NCI-H774 (cell line): Measurements from ENCODE around the gene C16orf74.

Experiments
- DNase-seq: peaks from one replicate; lab custom pipeline; 2025; lab: John Stamatoyannopoulos, UW

Gene C16orf74

DNA sequence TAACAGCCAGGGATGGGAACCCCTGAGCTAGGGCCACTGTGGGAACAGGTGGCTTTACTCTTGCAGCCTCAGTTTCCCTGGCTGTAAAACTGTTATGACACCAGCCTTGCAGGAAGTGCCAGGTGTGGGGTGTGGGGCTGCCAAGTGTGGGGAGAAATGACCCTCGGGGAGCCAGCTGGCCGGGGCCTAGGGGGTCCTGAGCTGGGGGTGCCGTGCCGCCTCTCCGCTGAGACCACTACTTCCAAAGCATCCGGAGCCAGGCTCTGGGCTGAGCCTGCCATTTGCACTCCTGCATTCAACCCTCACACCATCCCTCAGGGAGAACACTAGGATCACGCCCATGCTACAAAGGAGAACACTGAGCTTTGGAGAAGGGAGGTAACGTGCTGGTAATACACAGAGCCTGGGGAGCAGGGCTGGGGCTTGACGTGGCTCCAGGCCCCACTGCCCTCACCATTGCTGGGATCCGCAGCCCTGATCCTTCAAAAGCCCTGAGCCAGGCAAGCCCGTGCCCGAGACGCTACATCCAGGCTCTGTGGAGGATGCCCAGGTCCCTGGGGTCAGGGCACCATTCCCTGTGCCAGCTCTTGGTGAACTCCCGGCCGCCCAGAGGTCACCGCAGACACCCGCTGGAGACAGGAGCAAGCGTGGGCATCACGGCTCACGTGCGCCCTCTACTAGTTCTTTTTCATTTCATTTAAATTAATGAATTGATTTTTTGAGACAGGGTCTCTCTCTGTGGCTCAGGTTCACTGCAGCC, 33.3 kb downstream of the C16orf74 start:
- peak; percentile 36 for DNase-seq

DNA sequence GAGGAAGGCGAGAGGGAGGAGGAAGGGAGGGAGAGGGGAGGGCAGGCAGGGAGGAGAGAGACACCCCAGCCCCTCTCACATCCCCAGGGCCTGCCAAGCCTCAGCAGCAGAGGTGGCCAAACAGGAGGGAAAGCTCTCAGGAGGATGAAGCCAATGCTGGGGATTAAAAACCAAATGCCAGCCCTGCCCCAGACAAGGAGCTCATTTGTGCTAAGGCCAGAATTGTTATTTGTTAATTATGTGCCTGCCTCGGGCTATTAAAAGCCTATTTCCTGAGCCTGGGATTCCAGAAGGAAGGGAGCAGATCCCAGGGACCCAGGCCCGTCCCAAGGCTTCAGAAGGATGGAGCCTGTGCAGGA, 34.2 kb downstream of the C16orf74 start:
- DNase-seq = no peak

DNA sequence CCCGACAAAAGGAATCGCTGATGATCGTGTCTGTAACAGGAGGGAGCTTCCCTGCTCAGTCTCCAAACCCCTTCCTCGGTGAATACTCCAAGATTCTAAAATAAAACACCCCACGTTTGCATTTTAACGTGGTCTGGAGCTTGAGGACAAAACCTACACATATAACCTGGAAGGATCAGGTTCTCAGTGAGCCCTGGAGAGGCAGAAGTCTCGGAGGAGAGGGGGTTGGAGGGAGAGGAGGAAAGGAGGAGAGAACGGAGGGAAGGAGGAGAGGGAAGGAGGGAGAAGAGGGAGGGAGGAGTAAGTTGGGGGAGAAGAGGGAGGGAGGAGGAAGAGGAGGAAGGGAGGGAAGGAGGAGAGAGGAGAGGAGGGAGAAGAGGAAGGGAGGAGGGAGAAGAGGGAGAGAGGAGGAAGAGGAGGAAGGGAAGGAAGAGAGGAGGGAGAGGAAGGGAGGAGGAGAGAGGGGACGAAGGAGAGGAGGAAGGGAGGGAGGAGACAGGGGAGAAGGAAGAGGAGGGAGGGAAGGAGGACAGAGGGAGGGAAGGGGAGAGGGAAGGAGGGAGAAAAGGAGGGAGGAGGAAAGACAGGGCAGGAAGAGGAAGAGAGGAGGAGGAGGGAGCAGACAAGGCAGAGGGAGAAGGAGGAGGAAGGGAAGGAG, 34.7 kb downstream of the C16orf74 start:
- DNase-seq = no peak

DNA sequence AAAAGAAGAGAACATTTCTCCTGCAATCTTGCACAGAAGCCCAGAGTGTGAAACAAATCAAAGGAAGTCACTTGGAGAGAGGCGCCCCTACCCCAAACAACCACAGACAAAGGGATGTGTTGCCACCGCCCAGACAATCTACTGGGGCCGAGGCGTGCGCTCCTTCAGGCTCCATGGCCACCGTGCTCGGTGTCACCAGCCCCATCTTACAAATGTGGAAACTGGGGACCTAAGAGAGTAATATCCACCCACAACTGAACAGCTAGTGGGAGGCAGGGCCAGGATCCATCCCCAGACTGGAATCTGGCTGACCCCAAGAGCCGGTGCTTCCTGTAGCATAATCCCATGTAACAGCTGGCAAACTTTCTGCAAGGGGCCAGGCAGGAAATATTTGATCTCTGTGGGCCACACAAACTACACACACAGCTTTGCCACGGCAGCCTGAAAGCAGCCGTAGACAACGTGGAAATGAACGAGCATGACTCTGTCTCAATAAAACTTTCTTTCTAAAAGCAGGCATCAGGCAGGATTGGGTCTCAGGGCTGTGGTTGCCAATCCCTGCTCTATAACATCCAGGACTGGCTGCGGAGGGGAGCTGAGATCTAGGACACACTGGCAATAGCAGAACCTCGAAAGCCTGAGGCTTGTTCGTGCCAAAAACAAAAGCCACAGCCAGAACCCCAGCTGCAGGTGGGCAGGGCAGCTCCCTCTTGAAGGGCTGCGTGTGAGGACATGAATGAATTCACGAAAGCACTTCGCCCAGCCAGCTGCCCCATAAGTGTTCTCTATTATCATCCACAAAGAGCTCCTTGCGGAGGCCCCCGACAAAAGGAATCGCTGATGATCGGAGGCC, 35.5 kb downstream of the C16orf74 start:
- peak; percentile 59 for DNase-seq

DNA sequence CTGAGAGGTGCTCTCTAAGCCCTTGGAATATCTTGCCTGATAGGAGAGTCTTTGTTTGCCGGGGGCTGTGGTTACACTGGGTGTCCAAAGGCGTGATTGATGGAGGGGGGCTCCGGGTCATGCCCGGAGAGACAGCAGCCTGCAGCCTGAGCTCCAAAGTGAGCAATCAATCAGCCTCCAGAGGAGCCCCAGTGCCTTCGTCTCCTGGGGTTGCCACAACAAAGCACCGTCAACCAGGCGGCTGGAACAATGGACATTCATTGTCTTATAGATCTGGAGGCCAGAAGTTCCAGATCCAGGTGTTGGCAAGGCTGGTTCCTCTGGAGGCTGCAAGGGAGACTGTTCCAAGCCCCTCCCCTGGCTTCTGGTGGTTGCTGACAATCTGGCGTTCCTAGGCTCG, 38.1 kb downstream of the C16orf74 start:
- DNase-seq = no peak

DNA sequence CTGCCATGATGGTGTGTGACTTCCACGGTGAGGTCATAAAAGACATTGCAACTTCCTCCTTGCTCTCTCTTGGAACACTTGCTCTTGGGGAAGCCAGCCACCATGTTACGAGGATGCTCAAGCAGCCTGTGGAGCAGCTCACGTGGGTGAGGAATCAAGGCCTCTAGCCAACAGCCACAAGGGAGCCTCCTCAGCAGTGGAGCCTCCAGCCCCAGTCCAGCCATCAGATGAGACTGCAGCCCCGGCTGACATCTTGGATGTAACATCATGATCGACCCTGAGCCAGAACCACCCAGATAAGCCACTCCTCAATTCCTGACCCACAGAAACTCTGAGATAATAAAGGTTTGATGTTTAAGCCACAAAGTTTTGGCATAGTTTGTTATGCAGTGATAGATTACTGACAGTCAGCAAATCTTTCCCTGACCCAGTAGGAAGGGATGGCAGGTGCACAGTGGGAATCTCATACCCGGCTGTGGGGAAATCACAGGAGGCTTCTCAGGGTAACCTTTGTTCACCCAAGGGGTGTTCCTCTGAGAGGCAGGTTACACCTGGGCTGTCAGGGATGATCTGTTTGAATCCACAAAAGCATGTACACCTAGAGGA, 38.8 kb downstream of the C16orf74 start:
- DNase-seq = no peak

DNA sequence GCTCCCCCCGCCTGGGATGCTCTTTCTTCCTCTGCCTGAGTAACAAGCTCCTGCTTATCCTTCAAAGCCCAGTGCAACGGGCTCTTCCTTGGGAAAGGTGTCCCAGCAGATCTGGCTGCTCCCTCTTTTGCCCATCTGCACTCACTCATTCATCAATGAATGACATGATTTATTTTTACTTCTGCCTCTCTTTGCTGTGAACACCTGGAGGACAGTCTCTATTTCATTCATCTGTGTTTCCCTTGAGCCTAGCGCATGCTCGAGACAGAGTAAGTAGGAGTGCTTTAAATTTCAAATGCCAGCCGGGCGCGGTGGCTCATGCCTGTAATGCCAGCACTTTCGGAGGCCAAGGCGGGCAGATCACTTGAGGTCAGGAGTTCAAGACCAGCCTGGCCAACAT, 40.2 kb downstream of the C16orf74 start:
- no peak for DNase-seq

GRCh38 chr16:85709766-85710585, 40.9 kb downstream of the C16orf74 start:
- DNase-seq = no peak

DNA sequence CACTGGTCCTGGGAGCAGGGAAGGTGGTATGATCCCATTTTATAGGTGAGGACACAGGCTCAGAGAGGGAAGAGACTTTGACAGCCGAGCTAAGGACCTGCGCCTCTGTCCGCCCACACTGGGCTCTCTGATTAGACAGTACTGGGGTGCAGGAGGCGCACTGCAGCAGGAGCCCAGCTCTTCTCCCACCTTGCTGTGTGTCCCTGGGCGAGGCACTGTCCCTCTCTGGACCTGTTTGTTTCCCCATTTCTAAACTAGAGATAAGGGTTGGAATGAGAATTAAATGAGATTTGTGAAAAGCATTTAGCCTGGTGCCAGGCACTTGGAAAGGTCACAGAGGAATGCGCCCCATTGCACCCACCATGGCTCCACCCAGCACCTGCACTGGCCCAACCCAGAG, 42.6 kb downstream of the C16orf74 start:
- no peak for DNase-seq

GRCh38 chr16:85707528-85708095, 43.3 kb downstream of the C16orf74 start:
- DNase-seq = no peak

- DNase-seq = no peak
Observed at GRCh38 chr16:85706449-85707034, 44.4 kb downstream of the C16orf74 start.

GRCh38 chr16:85704900-85705846, 45.7 kb downstream of the C16orf74 start:
- no peak for DNase-seq

DNA sequence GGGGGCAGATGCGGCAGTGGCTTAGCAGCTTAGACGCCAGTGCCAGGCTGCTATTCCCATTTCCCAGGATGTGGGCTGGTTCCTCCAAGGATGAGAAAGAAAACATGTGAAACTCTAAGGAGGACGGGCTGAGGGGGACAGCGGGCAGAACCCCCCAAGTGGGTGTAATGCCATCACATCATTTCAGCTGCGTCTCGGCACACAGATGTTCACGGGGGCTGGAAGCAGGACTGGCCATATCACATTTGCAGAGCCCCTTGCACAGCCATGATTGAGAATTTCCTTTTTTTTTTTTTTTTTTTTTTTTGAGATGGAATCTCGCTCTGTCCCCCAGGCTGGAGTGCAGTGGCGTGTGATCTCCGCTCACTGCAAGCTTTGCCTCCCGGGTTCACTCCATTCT, 46.9 kb downstream of the C16orf74 start:
- no peak for DNase-seq

DNA sequence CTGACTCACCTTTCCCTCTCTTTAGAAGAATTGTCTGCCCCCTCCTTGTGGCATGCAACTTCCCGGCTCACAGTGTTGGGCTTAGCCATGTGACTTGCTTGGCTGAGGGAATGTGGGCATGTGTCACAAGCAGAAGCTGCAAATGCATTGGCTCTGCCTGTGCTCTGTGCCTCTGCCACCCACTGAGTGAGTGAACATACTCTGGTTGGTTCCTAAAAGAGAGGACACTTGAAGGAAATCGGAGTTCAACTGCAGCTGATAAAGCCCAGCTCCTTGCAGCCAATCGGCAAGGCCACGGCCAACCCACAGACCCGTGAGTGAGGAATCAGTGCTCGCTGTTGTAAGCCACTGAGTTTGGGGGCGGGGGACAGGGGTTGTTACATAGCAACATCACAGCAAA, 51.3 kb downstream of the C16orf74 start:
- DNase-seq = no peak

DNA sequence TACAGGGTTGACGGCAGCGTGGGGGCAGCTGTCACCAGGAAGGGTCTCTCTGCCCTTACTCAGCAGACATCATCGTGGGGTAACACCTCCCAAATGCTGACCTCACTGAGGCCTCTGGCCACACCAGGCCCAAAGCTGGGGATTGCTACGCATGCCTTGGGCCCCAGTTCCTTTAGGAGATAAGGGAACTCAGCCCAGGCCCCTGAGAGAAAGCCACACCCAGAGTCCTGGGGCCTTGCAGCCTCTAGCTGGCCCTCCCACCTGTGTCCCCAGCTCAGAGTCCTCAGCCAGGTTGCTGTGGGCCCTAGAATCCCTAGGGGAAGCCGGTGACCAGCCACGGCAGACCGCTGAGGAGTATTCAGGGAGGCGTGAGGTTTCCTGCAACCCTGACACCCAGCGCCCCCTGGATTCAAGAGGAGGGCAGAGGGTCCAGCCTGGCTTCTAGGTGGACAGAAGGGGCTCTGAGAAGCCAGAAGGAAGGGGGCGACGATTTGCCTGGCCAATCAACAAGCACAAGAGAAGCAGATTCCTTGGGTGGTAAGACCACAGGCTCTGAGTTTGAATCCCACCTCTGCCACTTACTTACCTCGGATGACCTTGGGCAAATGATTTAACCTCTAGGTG, 51.8 kb downstream of the C16orf74 start:
- DNase-seq = no peak

- DNase-seq = no peak
Observed at GRCh38 chr16:85698459-85698891, 52.4 kb downstream of the C16orf74 start.

DNA sequence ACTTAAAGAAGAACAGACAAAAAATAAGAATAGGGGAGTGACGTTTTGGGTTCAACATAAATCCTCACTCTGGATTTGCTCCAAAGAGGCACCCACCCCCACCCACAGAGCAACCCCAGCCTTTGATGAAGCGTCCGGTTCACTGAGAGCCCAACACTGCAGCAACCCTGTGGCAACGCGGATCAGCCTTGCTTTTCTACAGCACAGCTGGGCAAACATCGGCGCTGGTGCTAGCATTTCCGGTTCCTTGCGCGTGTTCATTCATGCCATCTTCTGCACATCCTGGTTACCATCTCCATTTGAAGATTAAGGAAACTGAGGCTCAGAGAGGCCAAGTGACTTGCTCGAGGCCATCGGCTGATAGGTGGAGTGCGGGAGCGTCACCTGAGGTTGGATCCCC, 53.5 kb downstream of the C16orf74 start:
- DNase-seq = no peak

GRCh38 chr16:85696781-85697180, 54.1 kb downstream of the C16orf74 start:
- DNase-seq = no peak
